ENCODE results near the gene DBX1.
"Not testable (repeated sequence)": the region's sequence is repeated elsewhere in the genome, so short reads cannot be mapped to it uniquely, and the experiment has no call there.

Gene DBX1

GRCh38 chr11:20161230-20161918 is 1.1 kb upstream of the DBX1 start:
- DNase-seq = peak in 1 of 3 experiments; percentile 42

GRCh38 chr11:20159466-20160381 is 551 bp downstream of the DBX1 start:
- DNase-seq = no peak

GRCh38 chr11:20158597-20159257 is 1.5 kb downstream of the DBX1 start:
- no peak for DNase-seq

- DNase-seq = no peak
Measured at GRCh38 chr11:20157728-20158127, 2.5 kb downstream of the DBX1 start.

- no peak for DNase-seq
Measured at GRCh38 chr11:20156876-20157613, 3.2 kb downstream of the DBX1 start.

- DNase-seq = no peak
Measured at GRCh38 chr11:20156280-20156875, 3.9 kb downstream of the DBX1 start.

GRCh38 chr11:20155683-20156279 is 4.5 kb downstream of the DBX1 start:
- DNase-seq = no peak

GRCh38 chr11:20154381-20154780 is 5.9 kb downstream of the DBX1 start:
- DNase-seq = no peak

GRCh38 chr11:20138707-20139106 is 21.6 kb downstream of the DBX1 start:
- no peak for DNase-seq

GRCh38 chr11:20137637-20138036 is 22.6 kb downstream of the DBX1 start:
- DNase-seq = no peak

GRCh38 chr11:20134991-20135736 is 25.1 kb downstream of the DBX1 start:
- peak in 1 of 3 experiments; percentile 32 for DNase-seq

GRCh38 chr11:20132667-20133039 is 27.6 kb downstream of the DBX1 start:
- DNase-seq = no peak

- DNase-seq = peak in 2 of 3 experiments; percentile 14 to 34
Measured at GRCh38 chr11:20131788-20132666, 28.2 kb downstream of the DBX1 start.

GRCh38 chr11:20129665-20130064 is 30.6 kb downstream of the DBX1 start:
- DNase-seq = no peak

- DNase-seq = not testable (repeated sequence)
Measured at GRCh38 chr11:20128528-20128825, 31.8 kb downstream of the DBX1 start.

GRCh38 chr11:20127671-20128527 is 32.4 kb downstream of the DBX1 start:
- DNase-seq = peak; percentile 50 to 84 (median 81)

GRCh38 chr11:20126724-20127123 is 33.6 kb downstream of the DBX1 start:
- DNase-seq = no peak

- DNase-seq = no peak
Measured at GRCh38 chr11:20125927-20126326, 34.3 kb downstream of the DBX1 start.

- DNase-seq = no peak
Measured at GRCh38 chr11:20122131-20122530, 38.1 kb downstream of the DBX1 start.
